Memory B cell (primary cell): ENCODE data around the gene RPL38.

ENCODE experiments used
- ATAC-seq: fragments of 150-1000 bp; cut with Tn5 transposase; 2 replicates; pipeline ENCODE4 v1.10.0; 2021; ENCODE audit warnings: low read depth, mild to moderate bottlenecking, moderate library complexity
- DNase-seq, 2 donors: peaks; one replicate each; pipeline ENCODE4 v3.0.0; 2022; ENCODE audit warnings: low spot score in 2 of 2
- H3K27ac Mint-ChIP-seq: one replicate; pipeline ENCODE4 v1.8.0; 2022; ENCODE audit warnings: mild to moderate bottlenecking, moderate library complexity, mixed read lengths
- H3K27me3 Mint-ChIP-seq: one replicate; pipeline ENCODE4 v1.8.0; 2022; ENCODE audit warnings: mixed read lengths
- H3K36me3 Mint-ChIP-seq: one replicate; pipeline ENCODE4 v1.8.0; 2022; ENCODE audit warnings: mild to moderate bottlenecking, mixed read lengths
- H3K4me1 Mint-ChIP-seq: one replicate; pipeline ENCODE4 v1.8.0; 2022; ENCODE audit warnings: mixed read lengths
- H3K4me3 Mint-ChIP-seq: one replicate; pipeline ENCODE4 v1.8.0; 2022; ENCODE audit warnings: mild to moderate bottlenecking, moderate library complexity, mixed read lengths
- H3K9me3 Mint-ChIP-seq: one replicate; pipeline ENCODE4 v1.8.0; 2022; ENCODE audit warnings: mixed read lengths

The RPL38 gene

GRCh38 chr17:74210191-74211140 is 7.0 kb downstream of the RPL38 start:
- no peaks in the 10 kb centered on the region for H3K9me3 Mint-ChIP-seq
- peaks cover 9% of the 10 kb centered on the region for H3K36me3 Mint-ChIP-seq
- no peak overlapping the region for H3K4me3 Mint-ChIP-seq
- ATAC-seq, result peak; percentile 47
- H3K27ac Mint-ChIP-seq, result peak overlapping the region; percentile 54
- DNase-seq, result peak; percentile 78 to 85
- no peaks in the 10 kb centered on the region for H3K27me3 Mint-ChIP-seq
- peaks cover 31% of the 10 kb centered on the region for H3K4me1 Mint-ChIP-seq

DNA sequence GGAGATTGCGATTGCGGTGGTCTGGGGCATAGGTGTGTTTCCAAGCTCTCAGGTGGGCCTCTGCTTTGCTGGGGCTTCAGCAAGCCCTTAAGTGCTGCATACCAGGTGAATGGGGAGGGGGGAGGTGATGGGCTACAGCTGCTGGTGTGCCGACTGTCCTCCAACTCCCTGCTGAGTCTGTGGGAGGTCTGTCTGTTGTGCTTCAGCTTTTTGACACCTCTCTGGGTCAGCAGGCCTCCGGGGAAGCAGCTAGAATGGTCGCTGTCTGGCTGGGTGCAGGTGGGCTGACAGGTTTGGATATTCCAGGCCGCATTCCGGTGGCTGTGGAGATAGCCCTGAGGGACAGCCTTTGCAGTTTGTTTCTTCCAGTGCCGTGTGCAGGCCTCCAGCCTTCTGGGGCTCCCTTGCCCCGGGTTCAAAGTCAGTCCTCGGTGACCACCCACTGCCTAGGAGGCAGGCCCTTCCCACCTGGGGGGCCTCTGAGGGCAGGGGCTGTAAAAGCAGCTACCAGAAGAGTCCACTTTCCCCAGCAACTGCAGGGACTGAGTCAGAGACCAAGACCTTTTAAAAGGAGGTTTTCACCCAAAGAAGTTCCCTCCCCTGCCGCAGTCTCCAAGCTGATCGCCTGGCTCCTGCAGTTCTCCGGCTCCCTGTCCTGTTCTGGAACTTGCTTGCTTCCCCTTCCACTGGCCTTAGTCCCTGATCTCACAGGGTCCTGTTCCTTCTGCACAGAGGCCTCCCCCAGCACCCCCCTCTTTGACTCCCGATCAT is 7.8 kb downstream of the RPL38 start:
- Mint-ChIP-seq H3K27me3 (no peaks in the 10 kb centered on the region), H3K27ac (peak overlapping the region; percentile 69), H3K4me3 (no peak overlapping the region), H3K36me3 (peaks cover 9% of the 10 kb centered on the region), H3K9me3 (no peaks in the 10 kb centered on the region), H3K4me1 (peaks cover 32% of the 10 kb centered on the region)
- DNase-seq (no peak), ATAC-seq (no peak)

DNA sequence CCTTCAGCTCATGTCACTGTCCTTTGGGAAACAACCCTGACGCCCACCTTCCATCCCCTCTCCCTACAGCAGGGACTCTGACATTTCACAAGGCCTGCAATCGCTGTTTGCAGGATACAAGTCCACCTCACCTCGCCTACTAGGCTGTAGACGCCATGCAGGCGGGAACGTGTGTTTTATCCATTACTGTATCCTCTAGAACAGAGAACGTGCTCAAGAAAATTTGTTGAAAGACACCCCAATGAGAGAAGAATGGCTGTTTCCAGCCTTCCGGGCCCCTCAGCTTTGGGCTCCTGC is 8.4 kb downstream of the RPL38 start:
- H3K4me1 Mint-ChIP-seq, result peaks cover 32% of the 10 kb centered on the region
- DNase-seq (no peak), ATAC-seq (no peak)
- H3K9me3 Mint-ChIP-seq, result no peaks in the 10 kb centered on the region
- H3K4me3 Mint-ChIP-seq, result no peak overlapping the region
- peaks cover 7% of the 10 kb centered on the region for H3K36me3 Mint-ChIP-seq
- H3K27ac Mint-ChIP-seq, result peak overlapping the region; percentile 69
- no peaks in the 10 kb centered on the region for H3K27me3 Mint-ChIP-seq

GRCh38 chr17:74212209-74212912 is 8.9 kb downstream of the RPL38 start:
- Mint-ChIP-seq H3K4me3 (peak overlapping the region; percentile 91), H3K27ac (peak overlapping the region; percentile 69), H3K36me3 (peaks cover 7% of the 10 kb centered on the region), H3K27me3 (no peaks in the 10 kb centered on the region), H3K4me1 (peaks cover 32% of the 10 kb centered on the region), H3K9me3 (no peaks in the 10 kb centered on the region)
- peak; percentile 7 for ATAC-seq
- DNase-seq, result peak in 1 of 2 donors; percentile 37

DNA sequence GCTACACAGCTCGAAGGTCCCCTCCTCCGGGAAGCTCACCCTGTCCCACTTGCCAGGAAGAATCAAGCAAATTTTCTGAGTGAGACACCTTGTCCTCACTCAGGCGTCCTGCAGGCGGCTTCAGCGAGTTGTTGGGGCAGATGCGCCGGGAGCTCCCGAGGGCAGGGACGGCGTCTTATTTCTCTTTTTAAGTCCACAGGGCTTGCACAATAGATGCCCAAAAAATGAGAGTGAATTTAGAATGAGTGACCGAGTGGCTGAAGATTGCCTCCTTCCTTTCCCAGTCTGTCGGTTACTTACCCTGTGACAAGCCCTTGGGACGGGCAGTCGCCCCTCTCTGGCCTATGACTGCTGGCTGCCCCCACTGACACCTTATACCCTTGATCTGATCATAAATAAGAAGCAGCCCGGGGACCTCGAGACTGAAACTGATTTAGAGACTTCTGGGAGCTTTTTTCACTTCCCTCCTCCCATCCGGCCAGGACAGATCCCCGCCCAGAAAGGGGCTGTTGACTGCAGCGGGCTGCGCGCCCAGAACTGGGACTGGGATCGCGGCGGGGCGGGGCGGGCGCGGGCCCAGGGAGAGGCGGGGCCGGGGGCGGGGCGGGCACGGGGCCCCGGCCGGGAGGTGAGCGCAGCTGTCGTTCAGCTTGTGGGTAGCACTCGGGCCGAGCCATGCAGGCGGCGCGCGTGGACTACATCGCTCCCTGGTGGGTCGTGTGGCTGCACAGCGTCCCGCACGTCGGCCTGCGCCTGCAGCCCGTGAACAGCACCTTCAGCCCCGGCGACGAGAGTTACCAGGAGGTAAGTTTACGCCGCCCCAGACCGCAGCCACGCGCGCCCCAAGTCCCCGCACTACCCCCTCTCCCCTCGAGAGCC is 9.7 kb downstream of the RPL38 start, which contains the start of gene TTYH2:
Gene TTYH2 (plus strand): TSS at position 659 of the 879 bp plus-strand sequence. CDS start 17 bp downstream, at position 676.
- Mint-ChIP-seq H3K36me3 (peaks cover 7% of the 10 kb centered on the region), H3K9me3 (no peaks in the 10 kb centered on the region), H3K27ac (peak within 1 kb of the TSS; percentile 69), H3K4me1 (peaks cover 32% of the 10 kb centered on the region), H3K4me3 (peak within 1 kb of the TSS; percentile 91), H3K27me3 (no peaks in the 10 kb centered on the region)
- DNase-seq (peak; percentile 50 to 58), ATAC-seq (peak; percentile 73)

- H3K4me1 Mint-ChIP-seq, result peaks cover 32% of the 10 kb centered on the region
- no peaks in the 10 kb centered on the region for H3K9me3 Mint-ChIP-seq
- H3K27ac Mint-ChIP-seq, result peak overlapping the region; percentile 39
- peak overlapping the region; percentile 91 for H3K4me3 Mint-ChIP-seq
- no peaks in the 10 kb centered on the region for H3K27me3 Mint-ChIP-seq
- no peak for ATAC-seq
- DNase-seq, result no peak
- H3K36me3 Mint-ChIP-seq, result peaks cover 6% of the 10 kb centered on the region
These were observed 10.4 kb downstream of the RPL38 start for GRCh38 chr17:74213861-74214391.

- Mint-ChIP-seq H3K4me1 (peaks cover 32% of the 10 kb centered on the region), H3K27ac (peak overlapping the region; percentile 39)
These were observed 11.2 kb downstream of the RPL38 start for GRCh38 chr17:74214484-74215341.

DNA sequence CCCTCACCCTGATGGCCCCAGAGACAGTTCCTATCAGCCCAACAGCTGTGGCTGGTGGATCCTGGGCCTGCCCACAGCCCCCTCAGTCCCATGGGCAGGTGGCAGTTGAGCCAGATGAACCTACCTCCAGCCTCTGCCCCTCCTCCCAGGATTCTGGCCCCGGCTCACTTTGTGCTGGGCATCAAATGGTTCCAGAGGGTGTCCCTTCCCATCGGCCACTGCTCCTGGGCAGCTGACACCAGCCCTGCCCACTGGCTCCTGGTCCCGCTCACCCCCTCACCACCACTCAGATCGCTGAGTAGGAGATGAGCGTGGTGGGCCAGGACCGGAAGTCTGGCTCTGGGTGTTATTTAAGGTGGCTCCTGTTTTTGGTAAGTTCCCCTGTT is 11.9 kb downstream of the RPL38 start:
- Mint-ChIP-seq H3K9me3 (peaks cover 2% of the 10 kb centered on the region), H3K4me3 (no peak overlapping the region), H3K4me1 (peaks cover 32% of the 10 kb centered on the region), H3K27ac (no peak overlapping the region), H3K27me3 (peaks cover 1% of the 10 kb centered on the region), H3K36me3 (peaks cover 5% of the 10 kb centered on the region)
- DNase-seq (no peak), ATAC-seq (no peak)

More at GRCh38 chr17:74214484-74215341, 11.2 kb downstream of the RPL38 start:
- ATAC-seq (no peak), DNase-seq (no peak)
- Mint-ChIP-seq H3K4me3 (peak overlapping the region; percentile 91), H3K27me3 (peaks cover 1% of the 10 kb centered on the region), H3K9me3 (peaks cover 2% of the 10 kb centered on the region), H3K36me3 (peaks cover 5% of the 10 kb centered on the region)

DNA sequence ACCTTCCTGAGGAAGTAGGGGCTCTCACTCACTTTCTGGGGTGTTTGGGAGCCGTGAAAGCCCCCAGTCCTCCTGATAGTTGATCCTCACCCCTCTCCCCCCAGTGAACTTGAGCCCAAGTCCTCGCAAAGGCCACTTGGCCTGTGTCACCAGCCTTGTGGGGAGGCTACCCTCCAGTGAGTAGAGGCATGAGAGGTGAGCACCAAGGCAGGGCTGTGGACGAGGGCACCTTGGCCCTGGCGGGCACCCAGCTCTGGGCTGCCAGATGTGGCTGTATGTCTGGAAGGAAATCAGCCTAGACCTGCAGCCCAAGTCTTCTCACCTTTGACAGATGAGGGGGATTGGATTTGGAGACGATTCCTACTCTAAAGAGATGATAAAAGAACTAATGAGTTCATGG is 13.0 kb downstream of the RPL38 start:
- Mint-ChIP-seq H3K4me3 (no peak overlapping the region), H3K36me3 (peaks cover 2% of the 10 kb centered on the region), H3K4me1 (peaks cover 28% of the 10 kb centered on the region), H3K27me3 (peaks cover 1% of the 10 kb centered on the region), H3K9me3 (peaks cover 2% of the 10 kb centered on the region), H3K27ac (no peak overlapping the region)
- DNase-seq, result no peak
- no peak for ATAC-seq

DNA sequence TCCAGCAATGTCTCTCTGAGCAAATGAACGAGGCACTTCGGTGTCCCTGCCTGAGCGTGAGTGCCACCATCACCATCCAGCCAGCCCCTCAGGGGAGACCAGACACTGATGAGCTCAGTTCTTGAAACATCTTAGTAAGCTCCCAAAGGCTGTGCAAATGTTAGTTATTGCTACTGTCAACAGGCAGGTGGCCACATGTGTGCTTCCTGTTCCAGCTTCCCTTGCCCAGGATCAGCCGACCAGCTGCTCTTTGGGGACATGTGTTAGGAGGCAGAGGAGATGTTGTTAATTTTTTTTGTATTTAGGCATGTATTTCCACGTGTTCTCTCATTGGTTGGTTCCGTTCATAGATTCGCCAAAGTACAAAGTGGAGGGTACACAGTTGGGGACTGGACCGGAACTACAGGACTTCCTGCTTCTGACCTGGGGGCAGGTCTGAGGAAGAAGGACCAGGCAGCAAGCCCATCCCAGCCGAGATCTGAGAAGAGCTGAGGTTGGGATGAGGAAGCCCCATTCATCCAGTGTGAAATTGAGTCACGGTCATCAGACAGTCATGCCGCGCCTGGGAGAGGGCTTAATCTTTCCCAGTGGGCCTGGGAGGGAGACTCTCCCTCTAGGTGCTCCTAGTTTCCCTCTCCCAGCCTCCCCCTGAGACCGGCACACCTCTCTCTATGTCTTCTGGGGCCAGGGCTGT is 13.7 kb downstream of the RPL38 start:
- Mint-ChIP-seq H3K36me3 (peaks cover 2% of the 10 kb centered on the region), H3K4me3 (no peak overlapping the region), H3K27ac (no peak overlapping the region), H3K27me3 (peaks cover 1% of the 10 kb centered on the region), H3K9me3 (peaks cover 2% of the 10 kb centered on the region), H3K4me1 (peaks cover 25% of the 10 kb centered on the region)
- DNase-seq (no peak), ATAC-seq (no peak)

DNA sequence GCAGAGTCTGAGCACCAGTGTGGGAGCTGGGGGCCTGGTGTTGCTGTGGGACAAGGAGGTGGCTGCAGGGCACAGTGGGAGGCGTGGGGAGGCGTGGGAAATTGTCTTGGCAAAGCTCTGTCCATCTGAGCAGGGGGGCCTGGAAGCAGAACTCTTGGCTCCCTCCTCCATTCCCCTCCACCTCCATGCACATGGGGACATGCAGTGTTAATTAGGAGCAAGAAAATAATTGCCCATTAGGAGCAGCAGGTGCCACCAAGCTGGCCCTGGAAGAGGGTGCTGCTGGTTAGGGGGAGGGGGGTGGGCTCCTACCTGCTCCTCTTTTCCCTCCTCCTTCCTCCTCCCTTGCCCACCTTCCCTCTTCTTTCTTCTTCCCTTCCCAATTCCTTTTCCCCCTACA is 14.4 kb downstream of the RPL38 start:
- ATAC-seq, result no peak
- Mint-ChIP-seq H3K27me3 (peaks cover 1% of the 10 kb centered on the region), H3K9me3 (peaks cover 2% of the 10 kb centered on the region), H3K4me1 (peaks cover 18% of the 10 kb centered on the region), H3K4me3 (no peak overlapping the region), H3K36me3 (peaks cover 2% of the 10 kb centered on the region), H3K27ac (no peak overlapping the region)
- no peak for DNase-seq

GRCh38 chr17:74218436-74218835 is 15.0 kb downstream of the RPL38 start:
- Mint-ChIP-seq H3K9me3 (peaks cover 2% of the 10 kb centered on the region), H3K4me3 (no peak overlapping the region), H3K27me3 (peaks cover 1% of the 10 kb centered on the region), H3K4me1 (peaks cover 14% of the 10 kb centered on the region), H3K27ac (no peak overlapping the region), H3K36me3 (peaks cover 2% of the 10 kb centered on the region)
- ATAC-seq (no peak), DNase-seq (no peak)
